Measurements from ENCODE around the gene LPP. TPM values are rescaled to one million over a fixed set of nuclear protein-coding genes. Genes with fewer than 3 reads are reported as not detected.

The LPP gene
- total RNA-seq, 3 donors from 2014 or later (not counting 1 experiment from before 2014, with no cell fraction given), result 137 to 163 (median 149) TPM

DNA sequence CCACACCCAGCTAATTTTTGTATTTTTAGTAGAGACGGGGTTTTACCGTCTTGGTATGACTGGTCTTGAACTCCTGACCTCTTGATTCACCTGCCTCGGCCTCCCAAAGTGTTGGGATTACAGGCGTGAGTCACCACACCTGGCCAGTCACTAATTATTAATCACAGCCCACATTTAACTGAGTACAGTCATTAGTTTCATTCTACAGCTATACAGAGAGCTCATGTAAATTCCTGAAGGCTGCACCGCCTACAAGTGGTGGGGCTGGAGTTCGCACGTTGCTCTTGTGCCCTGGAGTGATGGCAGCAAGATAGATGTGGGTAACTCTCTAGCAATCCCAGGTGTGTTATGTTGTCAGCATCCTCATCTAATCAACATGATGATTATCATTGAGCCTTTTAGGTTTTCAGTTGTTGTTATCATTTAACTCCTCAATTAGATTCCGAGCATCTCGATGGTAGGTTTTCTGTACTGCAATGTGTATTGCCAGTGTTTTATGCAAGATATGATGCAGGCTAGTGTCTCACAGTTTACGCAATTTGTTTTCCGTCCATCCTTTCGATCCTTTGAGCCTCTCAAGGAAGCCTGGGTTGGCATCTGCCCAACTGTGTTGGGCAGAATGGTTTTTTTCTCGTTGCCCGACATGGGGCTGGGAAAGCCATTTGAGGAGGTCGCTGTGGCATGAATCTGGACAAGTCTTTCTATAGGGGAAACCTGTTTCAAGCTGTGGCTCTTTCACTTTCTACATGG, 216.3 kb downstream of the LPP start:
- no peak overlapping the region for H3K27ac Mint-ChIP-seq

DNA sequence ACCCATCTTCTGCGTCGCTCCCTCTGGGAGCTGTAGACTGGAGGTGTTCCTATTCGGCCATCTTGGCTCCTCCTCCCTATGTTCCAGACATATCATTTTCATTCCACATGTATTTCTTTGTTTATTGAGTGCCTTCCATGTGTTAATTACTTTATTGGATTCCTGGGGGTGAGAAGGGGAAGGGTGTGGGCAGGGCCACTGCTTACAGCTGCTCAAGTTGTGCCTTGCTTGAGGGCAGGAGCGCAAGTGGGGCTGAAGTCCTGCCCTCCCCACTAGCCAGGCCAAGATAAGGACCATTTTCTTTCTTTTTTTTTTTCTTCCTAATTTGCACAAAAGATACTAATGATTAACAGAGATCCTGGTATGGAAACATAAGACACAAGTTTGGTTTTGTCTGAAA, 224.8 kb downstream of the LPP start:
- TF ChIP-seq, protein P1, sequence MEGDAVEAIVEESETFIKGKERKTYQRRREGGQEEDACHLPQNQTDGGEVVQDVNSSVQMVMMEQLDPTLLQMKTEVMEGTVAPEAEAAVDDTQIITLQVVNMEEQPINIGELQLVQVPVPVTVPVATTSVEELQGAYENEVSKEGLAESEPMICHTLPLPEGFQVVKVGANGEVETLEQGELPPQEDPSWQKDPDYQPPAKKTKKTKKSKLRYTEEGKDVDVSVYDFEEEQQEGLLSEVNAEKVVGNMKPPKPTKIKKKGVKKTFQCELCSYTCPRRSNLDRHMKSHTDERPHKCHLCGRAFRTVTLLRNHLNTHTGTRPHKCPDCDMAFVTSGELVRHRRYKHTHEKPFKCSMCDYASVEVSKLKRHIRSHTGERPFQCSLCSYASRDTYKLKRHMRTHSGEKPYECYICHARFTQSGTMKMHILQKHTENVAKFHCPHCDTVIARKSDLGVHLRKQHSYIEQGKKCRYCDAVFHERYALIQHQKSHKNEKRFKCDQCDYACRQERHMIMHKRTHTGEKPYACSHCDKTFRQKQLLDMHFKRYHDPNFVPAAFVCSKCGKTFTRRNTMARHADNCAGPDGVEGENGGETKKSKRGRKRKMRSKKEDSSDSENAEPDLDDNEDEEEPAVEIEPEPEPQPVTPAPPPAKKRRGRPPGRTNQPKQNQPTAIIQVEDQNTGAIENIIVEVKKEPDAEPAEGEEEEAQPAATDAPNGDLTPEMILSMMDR (IDR thresholded peaks at IDR 0.05), result no peak
- Mint-ChIP-seq H3K27ac (no peak overlapping the region), H3K27me3 (ENCODE audit: low read depth in 2 of 2) (no peaks in the 10 kb centered on the region), H3K4me3 (no peak overlapping the region), H3K4me1 (peaks cover 36 to 44% of the 10 kb centered on the region in 2 donors), H3K9me3 (no peaks in the 10 kb centered on the region), H3K36me3 (no peaks in the 10 kb centered on the region)
- Histone ChIP-seq H3K4me1 (ENCODE audit: control insufficient read depth, insufficient read depth, low read length) (no peaks in the 10 kb centered on the region), H3K4me3 (ENCODE audit: low read length) (no peak overlapping the region), H3K9me3 (ENCODE audit: control insufficient read depth, insufficient read depth, low read length) (no peaks in the 10 kb centered on the region), H3K36me3 (ENCODE audit: control insufficient read depth, insufficient read depth, low read length) (no peaks in the 10 kb centered on the region), H3K27ac (ENCODE audit: low read length) (no peak overlapping the region), H3K27me3 (ENCODE audit: control insufficient read depth, insufficient read depth, low read length) (no peaks in the 10 kb centered on the region)
- 100% methylated on average over 4 of the region's 4 CpGs for WGBS (ENCODE audit: insufficient coverage)
- no peak for DNase-seq
- intact Hi-C loops (cut with micrococcal nuclease), result no loop called here
- no peak for ATAC-seq

More for the DNA sequence above, 216.3 kb downstream of the LPP start:
- ATAC-seq (no peak), DNase-seq (no peak)
- Histone ChIP-seq H3K27ac (ENCODE audit: low read length) (no peak overlapping the region), H3K9me3 (ENCODE audit: control insufficient read depth, insufficient read depth, low read length) (no peaks in the 10 kb centered on the region), H3K4me3 (ENCODE audit: low read length) (no peak overlapping the region), H3K36me3 (ENCODE audit: control insufficient read depth, insufficient read depth, low read length) (no peaks in the 10 kb centered on the region), H3K4me1 (ENCODE audit: control insufficient read depth, insufficient read depth, low read length) (peaks cover 5% of the 10 kb centered on the region), H3K27me3 (ENCODE audit: control insufficient read depth, insufficient read depth, low read length) (no peaks in the 10 kb centered on the region)
- H3K36me3 Mint-ChIP-seq, result no peaks in the 10 kb centered on the region
- WGBS (ENCODE audit: insufficient coverage), result 97% methylated on average over 15 of the region's 15 CpGs
- no peak overlapping the region for H3K4me3 Mint-ChIP-seq
- H3K9me3 Mint-ChIP-seq, result no peaks in the 10 kb centered on the region
- intact Hi-C loops (cut with micrococcal nuclease), result no loop called here
- TF ChIP-seq, protein P1 (IDR thresholded peaks at IDR 0.05), result no peak
- no peaks in the 10 kb centered on the region for H3K27me3 Mint-ChIP-seq (ENCODE audit: low read depth in 2 of 2)
- peaks cover 15 to 27% of the 10 kb centered on the region in 2 donors for H3K4me1 Mint-ChIP-seq

GRCh38 chr3:188380252-188380651, 226.3 kb downstream of the LPP start:
- Mint-ChIP-seq H3K27ac (no peak overlapping the region), H3K36me3 (no peaks in the 10 kb centered on the region)

More at GRCh38 chr3:188380252-188380651, 226.3 kb downstream of the LPP start:
- H3K36me3 ChIP-seq (ENCODE audit: control insufficient read depth, insufficient read depth, low read length), result no peaks in the 10 kb centered on the region
- H3K9me3 Mint-ChIP-seq, result no peaks in the 10 kb centered on the region
- no peak overlapping the region for H3K27ac ChIP-seq (ENCODE audit: low read length)
- H3K9me3 ChIP-seq (ENCODE audit: control insufficient read depth, insufficient read depth, low read length), result no peaks in the 10 kb centered on the region
- no peak overlapping the region for H3K4me3 Mint-ChIP-seq
- H3K27me3 ChIP-seq (ENCODE audit: control insufficient read depth, insufficient read depth, low read length), result no peaks in the 10 kb centered on the region
- no peaks in the 10 kb centered on the region for H3K4me1 ChIP-seq (ENCODE audit: control insufficient read depth, insufficient read depth, low read length)
- H3K4me3 ChIP-seq (ENCODE audit: low read length), result no peak overlapping the region
- peaks cover 44 to 47% of the 10 kb centered on the region in 2 donors for H3K4me1 Mint-ChIP-seq
- intact Hi-C loops (cut with micrococcal nuclease), result no loop called here
- ATAC-seq (no peak), DNase-seq (no peak)
- 81% methylated on average over 2 of the region's 2 CpGs for whole genome bisulfite sequencing (ENCODE audit: insufficient coverage)
- H3K27me3 Mint-ChIP-seq (ENCODE audit: low read depth in 2 of 2), result no peaks in the 10 kb centered on the region
- TF ChIP-seq, protein P1 (IDR thresholded peaks at IDR 0.05), result no peak
